Measurements from ENCODE around the gene VSTM4.

The VSTM4 gene

GRCh38 chr10:49141541-49142332 lies 26.4 kb upstream of the VSTM4 start:
- DNase-seq (ENCODE audit: low read depth in 1 of 2, low spot score in 1 of 2) = no peak

GRCh38 chr10:49140304-49141177 lies 25.2 kb upstream of the VSTM4 start:
- DNase-seq (ENCODE audit: low read depth in 1 of 2, low spot score in 1 of 2) = no peak

GRCh38 chr10:49139846-49140195 lies 24.5 kb upstream of the VSTM4 start:
- no peak for DNase-seq (ENCODE audit: low read depth in 1 of 2, low spot score in 1 of 2)

- no peak for DNase-seq (ENCODE audit: low read depth in 1 of 2, low spot score in 1 of 2)
Measured at GRCh38 chr10:49139028-49139845, 23.9 kb upstream of the VSTM4 start.

GRCh38 chr10:49138361-49138891 lies 23.1 kb upstream of the VSTM4 start:
- DNase-seq (ENCODE audit: low read depth in 1 of 2, low spot score in 1 of 2) = no peak

- DNase-seq (ENCODE audit: low read depth in 1 of 2, low spot score in 1 of 2) = no peak
Measured at GRCh38 chr10:49136525-49136924, 21.2 kb upstream of the VSTM4 start.

- no peak for DNase-seq (ENCODE audit: low read depth in 1 of 2, low spot score in 1 of 2)
Measured at GRCh38 chr10:49135575-49136313, 20.4 kb upstream of the VSTM4 start.

- DNase-seq (ENCODE audit: low read depth in 1 of 2, low spot score in 1 of 2) = no peak
Measured at GRCh38 chr10:49134327-49134726, 19.0 kb upstream of the VSTM4 start.

GRCh38 chr10:49133706-49134248 lies 18.5 kb upstream of the VSTM4 start, which contains the start of gene FAM170B:
Gene FAM170B, minus strand, starts transcription at chr10:49134021. Its CDS starts 103 bp downstream, at chr10:49133918.
- no peak for DNase-seq (ENCODE audit: low read depth in 1 of 2, low spot score in 1 of 2)

- no peak for DNase-seq (ENCODE audit: low read depth in 1 of 2, low spot score in 1 of 2)
Measured at GRCh38 chr10:49132362-49132737, 17.0 kb upstream of the VSTM4 start.

GRCh38 chr10:49131507-49132361 lies 16.4 kb upstream of the VSTM4 start:
- no peak for DNase-seq (ENCODE audit: low read depth in 1 of 2, low spot score in 1 of 2)

- DNase-seq (ENCODE audit: low read depth in 1 of 2, low spot score in 1 of 2) = no peak
Measured at GRCh38 chr10:49129376-49129775, 14.1 kb upstream of the VSTM4 start.

GRCh38 chr10:49128854-49129253 lies 13.5 kb upstream of the VSTM4 start:
- no peak for DNase-seq (ENCODE audit: low read depth in 1 of 2, low spot score in 1 of 2)

- DNase-seq (ENCODE audit: low read depth in 1 of 2, low spot score in 1 of 2) = no peak
Measured at GRCh38 chr10:49123981-49124950, 8.9 kb upstream of the VSTM4 start.

- DNase-seq (ENCODE audit: low read depth in 1 of 2, low spot score in 1 of 2) = no peak
Measured at GRCh38 chr10:49120911-49121310, 5.6 kb upstream of the VSTM4 start.

- no peak for DNase-seq (ENCODE audit: low read depth in 1 of 2, low spot score in 1 of 2)
Measured at GRCh38 chr10:49119746-49120145, 4.4 kb upstream of the VSTM4 start.

- no peak for DNase-seq (ENCODE audit: low read depth in 1 of 2, low spot score in 1 of 2)
Measured at GRCh38 chr10:49118430-49119074, 3.2 kb upstream of the VSTM4 start.

Data from stimulated activated CD4-positive, alpha-beta T cell treated with anti-CD3 and anti-CD28 coated beads, Interleukin-15, amount 100 ng/mL, for 1 hour (primary cell).